Endothelial cell of umbilical vein (primary cell): Measurements from ENCODE around the gene CHID1.
A peak's percentile ranks its signal among the peaks of the same experiment; 100 is the strongest.

ENCODE experiments used
- CTCF ChIP-seq, 2 donors: IDR thresholded peaks; 1 replicate in 1 of 2; 2 replicates in 1 of 2; pipeline ENCODE4 v1.5.1; 2011; ENCODE audit warnings: low read length in 2 of 2, mild to moderate bottlenecking in 2 of 2, moderate library complexity in 2 of 2, control low read depth in 1 of 2, inconsistent platforms in 1 of 2, low read depth in 1 of 2; ENCODE audit not compliant: insufficient read depth in 1 of 2; ENCODE audit errors: extremely low read depth in 1 of 2
- EZH2 ChIP-seq: IDR thresholded peaks from 2 replicates; pipeline ENCODE4 v1.6.1; 2012; ENCODE audit warnings: borderline replicate concordance, low read depth, mild to moderate bottlenecking, moderate library complexity, low read length, inconsistent platforms; ENCODE audit not compliant: severe bottlenecking
- MYC ChIP-seq: IDR thresholded peaks from one replicate; pipeline ENCODE4 v1.6.1; 2011; ENCODE audit warnings: mild to moderate bottlenecking, low read depth, low read length
- POLR2A ChIP-seq: IDR thresholded peaks from 2 replicates; pipeline ENCODE4 v1.6.1; 2012; ENCODE audit warnings: low read depth, mild to moderate bottlenecking, control low read depth, low read length
- POLR2AphosphoS5 ChIP-seq: IDR thresholded peaks from 2 replicates; pipeline ENCODE4 v1.6.1; 2012; ENCODE audit warnings: low read depth, mild to moderate bottlenecking, control low read depth, low read length, moderate library complexity; ENCODE audit not compliant: insufficient read depth

DNA sequence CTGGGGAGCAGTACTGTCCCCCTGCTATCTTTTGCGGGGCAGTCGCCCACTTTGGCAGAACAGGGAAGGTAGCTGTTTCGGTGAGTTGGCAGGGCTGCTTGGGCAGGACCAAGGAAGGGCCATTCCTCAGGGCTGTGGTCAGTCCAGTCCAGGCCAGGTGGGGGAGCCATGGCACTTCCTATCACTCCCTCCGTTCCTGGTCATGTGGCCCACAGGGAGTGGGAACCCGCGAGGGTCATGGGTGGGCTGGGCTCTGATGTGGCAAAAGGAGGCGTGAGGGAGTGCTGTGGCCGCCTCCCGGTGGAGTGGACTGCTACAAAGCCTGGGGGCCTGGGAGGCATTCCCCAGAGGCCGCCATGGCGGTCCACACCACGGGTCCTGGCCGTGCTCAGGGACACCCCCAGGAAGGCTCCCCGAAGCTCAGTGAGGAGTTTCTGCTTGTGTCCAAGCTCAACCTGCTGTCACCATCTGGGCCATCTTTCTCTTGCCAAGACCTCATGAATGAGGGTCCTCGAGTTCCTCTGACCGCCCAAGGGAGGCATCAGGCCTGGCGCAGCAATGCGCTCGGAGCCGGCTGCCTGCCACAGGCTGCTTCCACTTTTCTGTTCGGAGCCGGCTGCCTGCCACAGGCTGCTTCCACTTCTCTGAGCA lies 11.9 kb downstream of the CHID1 start:
- TF ChIP-seq POLR2AphosphoS5 (no peak), POLR2A (no peak), CTCF (IDR thresholded peaks at IDR 0.05; ENCODE audit: extremely low read depth in 1 of 2, insufficient read depth in 1 of 2, low read depth in 1 of 2, low read length in 2 of 2) (peak in 1 of 2 donors; percentile 54), MYC (no peak), EZH2 (no peak)
